ENCODE data around the gene ETV7. TPM values are rescaled to one million over a fixed set of nuclear protein-coding genes. Genes with fewer than 3 reads are reported as not detected.

Gene ETV7
- total RNA-seq, 6 experiments from 2014 or later = 0.19 to 4.6 (median 0.55) TPM; not detected in 1

DNA sequence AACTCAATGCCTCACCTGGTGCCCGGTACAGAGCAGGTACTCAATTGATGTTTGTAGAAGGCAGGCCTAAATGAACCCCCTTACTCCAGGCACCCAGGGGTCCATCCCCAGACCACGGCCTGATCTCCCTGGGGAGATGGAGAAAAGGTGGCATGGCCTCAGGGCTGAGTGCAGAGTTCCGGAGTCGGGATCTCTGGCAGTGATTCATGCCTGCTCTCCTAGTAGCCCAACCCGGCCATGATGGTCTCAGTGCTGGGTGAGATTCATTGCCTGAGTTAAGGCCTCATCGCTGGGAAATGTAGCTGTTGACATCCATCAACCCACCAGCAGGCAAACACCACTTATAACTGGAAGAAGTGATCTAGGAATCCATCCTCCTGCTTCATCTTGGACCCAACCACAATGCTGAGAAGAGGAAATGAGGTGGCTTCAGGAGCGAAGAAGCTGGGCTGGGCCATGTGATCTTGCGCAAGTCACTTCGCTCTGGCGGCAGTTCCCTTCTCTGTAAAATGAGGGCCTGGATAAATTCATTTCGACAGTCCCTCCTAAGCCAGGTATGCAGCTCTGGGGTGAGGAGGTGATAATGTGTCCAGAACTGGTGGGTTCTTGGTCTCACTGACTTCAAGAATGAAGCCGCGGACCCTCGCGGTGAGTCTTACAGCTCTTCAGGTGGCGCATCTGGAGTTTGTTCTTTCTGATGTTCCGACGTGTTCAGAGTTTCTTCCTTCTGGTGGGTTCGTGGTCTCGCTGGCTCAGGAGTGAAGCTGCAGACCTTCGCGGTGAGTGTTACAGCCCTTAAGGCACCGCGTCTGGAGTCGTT, 24.7 kb downstream of the ETV7 start:
- Histone ChIP-seq H3K4me3 (no peak overlapping the region), H3K4me1 (no peaks in the 10 kb centered on the region), H3K27ac (no peak overlapping the region), H3K36me3 (no peaks in the 10 kb centered on the region), H3K9me3 (no peaks in the 10 kb centered on the region), H3K27me3 (no peaks in the 10 kb centered on the region)
- peak in 1 of 3 donors; percentile 33 for DNase-seq
- TF ChIP-seq, protein P1, sequence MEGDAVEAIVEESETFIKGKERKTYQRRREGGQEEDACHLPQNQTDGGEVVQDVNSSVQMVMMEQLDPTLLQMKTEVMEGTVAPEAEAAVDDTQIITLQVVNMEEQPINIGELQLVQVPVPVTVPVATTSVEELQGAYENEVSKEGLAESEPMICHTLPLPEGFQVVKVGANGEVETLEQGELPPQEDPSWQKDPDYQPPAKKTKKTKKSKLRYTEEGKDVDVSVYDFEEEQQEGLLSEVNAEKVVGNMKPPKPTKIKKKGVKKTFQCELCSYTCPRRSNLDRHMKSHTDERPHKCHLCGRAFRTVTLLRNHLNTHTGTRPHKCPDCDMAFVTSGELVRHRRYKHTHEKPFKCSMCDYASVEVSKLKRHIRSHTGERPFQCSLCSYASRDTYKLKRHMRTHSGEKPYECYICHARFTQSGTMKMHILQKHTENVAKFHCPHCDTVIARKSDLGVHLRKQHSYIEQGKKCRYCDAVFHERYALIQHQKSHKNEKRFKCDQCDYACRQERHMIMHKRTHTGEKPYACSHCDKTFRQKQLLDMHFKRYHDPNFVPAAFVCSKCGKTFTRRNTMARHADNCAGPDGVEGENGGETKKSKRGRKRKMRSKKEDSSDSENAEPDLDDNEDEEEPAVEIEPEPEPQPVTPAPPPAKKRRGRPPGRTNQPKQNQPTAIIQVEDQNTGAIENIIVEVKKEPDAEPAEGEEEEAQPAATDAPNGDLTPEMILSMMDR (IDR thresholded peaks at IDR 0.05) = no peak
- TF ChIP-seq POLR2A (IDR thresholded peaks at IDR 0.05) = no peak
- intact Hi-C loops (cut with DNase I) = loop anchor here (10.0 kb wide), 1 partner anchor 58 kb away; no protein-coding TSS in a partner anchor
- 68% methylated on average over 15 of the region's 25 CpGs for WGBS (ENCODE audit: insufficient coverage, low coverage, low lambda C conversion rate, missing lambda C conversion rate)
- no peak for ATAC-seq

GRCh38 chr6:36361071-36361470, 26.4 kb downstream of the ETV7 start:
- WGBS (ENCODE audit: insufficient coverage, low coverage, low lambda C conversion rate, missing lambda C conversion rate) = 62% methylated on average over 7 of the region's 11 CpGs
- no peaks in the 10 kb centered on the region for H3K4me1 ChIP-seq
- intact Hi-C loops (cut with DNase I) = loop anchor here (10.0 kb wide), 1 partner anchor 56 kb away; no protein-coding TSS in a partner anchor
- no peak for ATAC-seq
- no peaks in the 10 kb centered on the region for H3K9me3 ChIP-seq
- H3K27me3 ChIP-seq = no peaks in the 10 kb centered on the region
- DNase-seq = no peak
- H3K36me3 ChIP-seq = no peaks in the 10 kb centered on the region
- H3K27ac ChIP-seq = no peak overlapping the region
- TF ChIP-seq, protein P1 (IDR thresholded peaks at IDR 0.05) = no peak
- no peak for TF ChIP-seq POLR2A (IDR thresholded peaks at IDR 0.05)
- H3K4me3 ChIP-seq = no peak overlapping the region

- peak; percentile 94 to 98 (median 94) for ATAC-seq
- intact Hi-C loops (cut with DNase I) = loop anchor here (10.0 kb wide), 1 partner anchor 56 kb away; no protein-coding TSS in a partner anchor
- 21% methylated on average over 4 of the region's 10 CpGs for WGBS (ENCODE audit: insufficient coverage, low coverage, low lambda C conversion rate, missing lambda C conversion rate)
- Histone ChIP-seq H3K27me3 (no peaks in the 10 kb centered on the region), H3K4me1 (no peaks in the 10 kb centered on the region), H3K9me3 (no peaks in the 10 kb centered on the region), H3K27ac (no peak overlapping the region), H3K4me3 (no peak overlapping the region), H3K36me3 (no peaks in the 10 kb centered on the region)
- TF ChIP-seq, protein P1 (IDR thresholded peaks at IDR 0.05) = peak; percentile 69 to 83 (median 76)
- TF ChIP-seq POLR2A (IDR thresholded peaks at IDR 0.05) = no peak
- DNase-seq = peak; percentile 71 to 77 (median 72)
These were observed 27.0 kb downstream of the ETV7 start for GRCh38 chr6:36360241-36361054.

DNA sequence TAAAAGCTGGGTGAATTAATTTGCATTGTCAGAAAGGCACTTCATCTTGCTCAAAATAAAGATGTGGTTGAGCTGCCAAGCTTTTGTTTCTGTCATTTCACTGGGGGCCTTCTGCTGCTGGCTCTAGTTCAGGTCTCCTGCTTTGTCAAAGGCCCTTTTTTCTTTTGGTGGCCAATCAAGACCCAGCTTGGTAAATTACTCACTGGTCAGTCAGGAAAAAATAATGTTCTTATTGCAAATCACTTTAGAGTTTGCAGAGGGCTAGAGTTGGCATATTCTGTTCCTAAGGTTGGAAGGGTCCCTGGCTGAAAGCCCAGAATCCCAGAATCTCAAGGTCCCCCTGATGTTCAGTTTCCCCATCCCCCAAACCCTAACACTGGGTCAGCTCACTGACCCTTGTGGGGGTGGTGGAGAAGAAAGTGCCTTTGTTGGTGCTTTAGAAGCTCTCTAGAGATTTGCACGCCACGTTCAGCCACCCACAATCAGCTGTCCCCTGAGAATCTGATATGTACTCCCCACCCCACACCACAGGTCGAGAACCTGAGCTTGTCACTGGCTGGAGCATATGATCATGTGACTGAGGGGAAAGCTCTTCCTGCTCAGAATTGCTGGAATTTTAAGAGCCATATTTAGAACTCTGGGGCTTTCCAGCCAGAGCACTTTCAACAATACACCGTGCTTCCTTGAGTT, 29.1 kb downstream of the ETV7 start:
- no peak for DNase-seq
- intact Hi-C loops (cut with DNase I) = loop anchor here in 1 of 2 donors (10.0 kb wide), 1 partner anchor 224 kb away; the partner anchor contains the start of gene MAPK13

More for the DNA sequence above, 29.1 kb downstream of the ETV7 start:
- no peak for TF ChIP-seq POLR2A (IDR thresholded peaks at IDR 0.05)
- TF ChIP-seq, protein P1 (IDR thresholded peaks at IDR 0.05) = no peak
- Histone ChIP-seq H3K9me3 (no peaks in the 10 kb centered on the region), H3K4me1 (no peaks in the 10 kb centered on the region), H3K27me3 (no peaks in the 10 kb centered on the region), H3K4me3 (no peak overlapping the region), H3K27ac (no peak overlapping the region), H3K36me3 (no peaks in the 10 kb centered on the region)
- 62% methylated on average over 4 of the region's 4 CpGs for WGBS (ENCODE audit: insufficient coverage, low coverage, low lambda C conversion rate, missing lambda C conversion rate)
- peak in 1 of 4 donors; percentile 45 for ATAC-seq

All from right lobe of liver (tissue), 6 donors.